Esophagus squamous epithelium (tissue), 5 donors: ENCODE measurements around the gene PLEKHG2. TPM values are rescaled to one million over a fixed set of nuclear protein-coding genes. Genes with fewer than 3 reads are reported as not detected.

ENCODE experiments used
- DNase-seq: peaks from one replicate; lab custom pipeline; 2025; lab: John Stamatoyannopoulos, UW
- H3K27ac ChIP-seq, 4 donors: fragments of 200-600 bp; sonication (generic); one replicate each; pipeline ENCODE4 v1.5.1; 2016 to 2019; ENCODE audit warnings: mild to moderate bottlenecking in 1 of 4
- H3K27me3 ChIP-seq, 4 donors: fragments of 200-600 bp; sonication (generic); 1 replicate in 3 of 4; 2 replicates in 1 of 4; pipeline versions ENCODE4 v1.5.1 to v1.6.0; 2017 to 2021; ENCODE audit warnings: antibody characterized with exemption in 1 of 4
- H3K36me3 ChIP-seq, 3 donors: fragments of 200-600 bp; sonication (generic); one replicate each; pipeline ENCODE4 v1.5.1; 2016 to 2019
- H3K4me1 ChIP-seq, 3 donors: fragments of 200-600 bp; sonication (generic); one replicate each; pipeline ENCODE4 v1.5.1; 2017 to 2019
- H3K4me3 ChIP-seq, 4 donors: fragments of 200-600 bp; sonication (generic); 1 replicate in 3 of 4; 2 replicates in 1 of 4; pipeline ENCODE4 v1.5.1; 2016 to 2019; ENCODE audit warnings: mild to moderate bottlenecking in 2 of 4, moderate library complexity in 1 of 4
- H3K9me3 ChIP-seq, 3 donors: fragments of 200-600 bp; sonication (generic); one replicate each; pipeline ENCODE4 v1.5.1; 2016 to 2019
- CTCF ChIP-seq, 6 experiments: fragments of 450-650 bp in 4 of 6; fragments of 200-600 bp in 2 of 6; sonication (generic) in 2 of 6; IDR thresholded peaks; one replicate each; pipeline ENCODE4 v1.5.1; 2016 to 2019; ENCODE audit warnings: antibody characterized with exemption in 6 of 6, mild to moderate bottlenecking in 4 of 6, moderate library complexity in 4 of 6
- POLR2A ChIP-seq, 4 donors: fragments of 450-650 bp; IDR thresholded peaks; one replicate each; pipeline ENCODE4 v1.6.1; 2017; ENCODE audit warnings: antibody characterized with exemption in 4 of 4, mild to moderate bottlenecking in 4 of 4, moderate library complexity in 3 of 4
- WGBS, 2 donors: methylation state at CpG; one replicate each; pipeline ENCODE4 v1.1.5; 2018; 5-methylcytosine and 5-hydroxymethylcytosine counted together
- intact Hi-C: fragments of 100-400 bp; cut with DNase I; formaldehyde crosslinking; loops from one replicate; pipeline ENCODE4 v1.15.0; 2022
- total RNA-seq, 4 donors: library from RNA; depleted of rRNA; stranded (reverse); fragments of >200 nt; gene quantifications; one replicate each; pipeline ENCODE4 v1.1.0, GENCODE V29; 2016
- donor health status: DM: yes; HTN: yes; CAD: no.

Gene PLEKHG2
- total RNA-seq, 4 donors from 2014 or later, result 4.8 to 9.3 (median 7.6) TPM

GRCh38 chr19:39410831-39411080 is 1.7 kb upstream of the PLEKHG2 start:
- intact Hi-C loops, result no loop called here
- WGBS, 2 donors, result 20 to 44% methylated on average over 1 of the region's 1 CpG
- H3K27me3 ChIP-seq, result no peaks in the 10 kb centered on the region
- H3K36me3 ChIP-seq, result peaks cover 11 to 21% (median 19%) of the 10 kb centered on the region in 3 donors
- H3K4me3 ChIP-seq, result peak overlapping the region; percentile 76 to 90 (median 79)
- H3K9me3 ChIP-seq, result no peaks in the 10 kb centered on the region
- DNase-seq, result no peak
- TF ChIP-seq POLR2A (IDR thresholded peaks at IDR 0.05), result no peak
- no peak for TF ChIP-seq CTCF (IDR thresholded peaks at IDR 0.05)
- H3K27ac ChIP-seq, result peak overlapping the region; percentile 99
- peaks cover 21 to 63% (median 33%) of the 10 kb centered on the region in 3 donors for H3K4me1 ChIP-seq

GRCh38 chr19:39411081-39411831 is 1.2 kb upstream of the PLEKHG2 start:
- 13 to 16% methylated on average over 9 of the region's 9 CpGs for WGBS, 2 donors
- peaks cover 19 to 63% (median 32%) of the 10 kb centered on the region in 3 donors for H3K4me1 ChIP-seq
- H3K27ac ChIP-seq, result peak overlapping the region; percentile 99
- DNase-seq, result no peak
- TF ChIP-seq CTCF (IDR thresholded peaks at IDR 0.05) (no peak), POLR2A (IDR thresholded peaks at IDR 0.05) (peak in 3 of 4 donors; percentile 4 to 48 (median 10))
- no peaks in the 10 kb centered on the region for H3K27me3 ChIP-seq
- intact Hi-C loops, result no loop called here
- peak overlapping the region; percentile 76 to 90 (median 79) for H3K4me3 ChIP-seq
- peaks cover 11 to 21% (median 19%) of the 10 kb centered on the region in 3 donors for H3K36me3 ChIP-seq
- no peaks in the 10 kb centered on the region for H3K9me3 ChIP-seq

GRCh38 chr19:39411832-39412099 is 703 bp upstream of the PLEKHG2 start:
- intact Hi-C loops, result no loop called here
- 0 to 1% methylated on average over 7 of the region's 7 CpGs for WGBS, 2 donors

GRCh38 chr19:39412867-39413271 is 400 bp downstream of the PLEKHG2 start:
- WGBS, 2 donors, result 0% methylated on average over 5 of the region's 24 CpGs; no CpG with 5 or more reads in 1 of the 2 donors
- intact Hi-C loops, result no loop called here
- TF ChIP-seq CTCF (IDR thresholded peaks at IDR 0.05), result no peak
- peak in 1 of 4 donors; percentile 7 for TF ChIP-seq POLR2A (IDR thresholded peaks at IDR 0.05)
- no peaks in the 10 kb centered on the region for H3K27me3 ChIP-seq
- H3K4me3 ChIP-seq, result peak overlapping the region; percentile 64 to 90 (median 79)
- H3K27ac ChIP-seq, result peak overlapping the region; percentile 99
- H3K36me3 ChIP-seq, result peaks cover 7 to 19% (median 9%) of the 10 kb centered on the region in 3 donors
- H3K4me1 ChIP-seq, result peaks cover 19 to 69% (median 32%) of the 10 kb centered on the region in 3 donors
- no peak for DNase-seq
- H3K9me3 ChIP-seq, result no peaks in the 10 kb centered on the region

More at GRCh38 chr19:39411832-39412099, 703 bp upstream of the PLEKHG2 start:
- Histone ChIP-seq H3K9me3 (no peaks in the 10 kb centered on the region), H3K27me3 (no peaks in the 10 kb centered on the region), H3K27ac (peak overlapping the region; percentile 99), H3K4me3 (peak overlapping the region in 3 of 4 donors; percentile 76 to 90 (median 82)), H3K36me3 (peaks cover 11 to 21% (median 19%) of the 10 kb centered on the region in 3 donors), H3K4me1 (peaks cover 19 to 67% (median 32%) of the 10 kb centered on the region in 3 donors)
- no peak for TF ChIP-seq POLR2A (IDR thresholded peaks at IDR 0.05)
- peak; percentile 87 to 100 (median 98) for TF ChIP-seq CTCF (IDR thresholded peaks at IDR 0.05)
- DNase-seq, result peak; percentile 70

GRCh38 chr19:39413272-39413910 is 922 bp downstream of the PLEKHG2 start:
- intact Hi-C loops, result no loop called here

More at GRCh38 chr19:39413272-39413910, 922 bp downstream of the PLEKHG2 start:
- peaks cover 19 to 69% (median 32%) of the 10 kb centered on the region in 3 donors for H3K4me1 ChIP-seq
- peak overlapping the region; percentile 99 for H3K27ac ChIP-seq
- TF ChIP-seq CTCF (IDR thresholded peaks at IDR 0.05), result no peak
- peak in 1 of 4 donors; percentile 12 for TF ChIP-seq POLR2A (IDR thresholded peaks at IDR 0.05)
- H3K27me3 ChIP-seq, result no peaks in the 10 kb centered on the region
- WGBS, 2 donors, result 3 to 5% methylated on average over 9 to 12 of the region's 54 CpGs
- H3K4me3 ChIP-seq, result peak overlapping the region; percentile 64 to 90 (median 79)
- no peak for DNase-seq
- H3K9me3 ChIP-seq, result no peaks in the 10 kb centered on the region
- H3K36me3 ChIP-seq, result peaks cover 2 to 18% (median 3%) of the 10 kb centered on the region in 3 donors
